ENCODE measurements around the gene OR2T4.

DNA sequence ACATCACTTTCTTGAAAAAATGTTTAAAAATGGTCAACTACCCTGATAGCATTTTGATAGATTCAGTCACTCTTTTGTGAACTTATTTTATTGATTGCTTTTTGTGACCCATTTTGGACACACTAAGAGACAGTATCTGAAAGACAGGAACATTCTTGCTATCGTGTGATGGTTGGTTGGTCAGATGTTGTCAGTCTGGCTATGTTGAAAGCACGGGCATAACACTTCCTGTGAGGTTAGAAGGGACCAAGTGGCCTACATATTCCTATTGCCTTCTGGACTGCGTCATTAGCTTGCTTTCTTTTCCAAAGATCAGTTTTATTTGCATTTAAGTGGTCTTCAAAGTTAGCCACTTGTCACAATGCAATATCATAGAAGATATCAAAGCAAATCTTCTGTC is 15.5 kb downstream of the OR2T4 start:
- no peak for TF ChIP-seq CTCF (conservative IDR thresholded peaks at IDR 0.05)
- no peak for TF ChIP-seq ZFX (IDR thresholded peaks at IDR 0.05)
